SU-DHL-6 (cell line): Measurements from ENCODE around the gene VSTM5.

Experiments used
- CTCF ChIP-seq: fragments of 200-600 bp; sonication (generic); IDR thresholded peaks from one replicate; pipeline ENCODE4 v1.5.1; 2017; ENCODE audit warnings: antibody characterized with exemption, mild to moderate bottlenecking, low read length, moderate library complexity; ENCODE audit not compliant: insufficient read depth, poor library complexity, severe bottlenecking
- EZH2phosphoT487 ChIP-seq: fragments of 200-600 bp; sonication (generic), shearing (Covaris generic); conservative IDR thresholded peaks from 2 replicates; pipeline ENCODE4 v1.6.1; 2018; ENCODE audit warnings: mild to moderate bottlenecking, antibody characterized with exemption, low read length, moderate library complexity, mixed read lengths

GRCh38 chr11:93791493-93791892 is 58.9 kb downstream of the VSTM5 start:
- TF ChIP-seq CTCF (no peak), EZH2phosphoT487 (no peak)
